ENCODE data around the gene DYNLRB2. TPM values are rescaled to one million over a fixed set of nuclear protein-coding genes. Genes with fewer than 3 reads are reported as not detected.

DYNLRB2 gene
- total RNA-seq, result not detected
- long read RNA-seq, donor 1, partial matches to known transcripts, result 0 of 1 reads
- long read RNA-seq, donor 1, other reads (novel, unspliced or antisense), result 1 of 1 reads
- long read RNA-seq, donor 2, result 0 reads

DNA sequence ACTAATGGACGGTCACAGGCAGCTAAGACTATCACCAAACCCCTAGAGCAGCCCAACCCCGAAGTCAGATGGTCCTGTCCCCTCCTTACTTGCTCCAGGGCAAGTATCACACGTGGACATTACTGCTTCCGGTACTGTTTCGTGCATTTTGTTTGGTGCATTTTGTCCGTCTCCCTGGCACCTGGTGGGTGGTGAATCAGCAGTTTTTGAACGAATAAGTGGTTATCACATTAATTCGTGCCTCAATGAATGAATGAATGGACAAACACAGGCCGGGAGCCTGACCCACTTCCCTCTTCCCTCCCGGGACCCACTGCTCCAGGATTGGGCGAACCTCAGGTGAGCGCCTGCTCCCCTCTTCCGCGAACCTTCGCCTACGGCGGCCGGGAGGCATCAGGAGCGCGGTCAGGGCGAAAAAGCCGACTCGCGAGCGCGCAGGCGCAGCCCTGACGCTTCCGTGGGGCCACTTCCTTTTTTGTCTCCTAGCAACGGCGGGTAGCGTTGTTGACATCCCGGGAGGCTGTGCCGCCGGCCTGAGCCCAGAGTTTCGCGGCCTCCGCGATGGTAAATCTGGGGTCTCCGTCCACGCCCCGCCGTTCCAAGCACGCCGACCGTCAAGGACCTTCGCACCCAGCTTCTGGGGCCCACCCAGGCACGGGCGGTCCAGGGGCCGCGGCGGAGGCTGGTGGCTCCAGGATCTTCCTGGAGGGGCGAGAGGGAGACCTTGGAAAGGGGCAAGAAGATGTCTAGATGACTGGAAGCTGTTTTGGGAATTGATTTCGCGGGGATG is at the start of gene DYNLRB2:
Gene DYNLRB2, plus strand, starts transcription at position 478 of the 790 bp plus-strand sequence. Its CDS starts 84 bp downstream, at position 562.
- peak; percentile 99 for ATAC-seq
- peak; percentile 93 to 97 (median 97) for DNase-seq
- Histone ChIP-seq H3K9me3 (no peaks in the 10 kb centered on the region), H3K4me1 (ENCODE audit: low read depth) (peaks cover 6% of the 10 kb centered on the region), H3K4me3 (peak within 1 kb of the TSS; percentile 7), H3K36me3 (ENCODE audit: low read depth) (no peaks in the 10 kb centered on the region)
- intact Hi-C loops (cut with DNase I, micrococcal nuclease), result no loop called here
- TF ChIP-seq, protein P1, sequence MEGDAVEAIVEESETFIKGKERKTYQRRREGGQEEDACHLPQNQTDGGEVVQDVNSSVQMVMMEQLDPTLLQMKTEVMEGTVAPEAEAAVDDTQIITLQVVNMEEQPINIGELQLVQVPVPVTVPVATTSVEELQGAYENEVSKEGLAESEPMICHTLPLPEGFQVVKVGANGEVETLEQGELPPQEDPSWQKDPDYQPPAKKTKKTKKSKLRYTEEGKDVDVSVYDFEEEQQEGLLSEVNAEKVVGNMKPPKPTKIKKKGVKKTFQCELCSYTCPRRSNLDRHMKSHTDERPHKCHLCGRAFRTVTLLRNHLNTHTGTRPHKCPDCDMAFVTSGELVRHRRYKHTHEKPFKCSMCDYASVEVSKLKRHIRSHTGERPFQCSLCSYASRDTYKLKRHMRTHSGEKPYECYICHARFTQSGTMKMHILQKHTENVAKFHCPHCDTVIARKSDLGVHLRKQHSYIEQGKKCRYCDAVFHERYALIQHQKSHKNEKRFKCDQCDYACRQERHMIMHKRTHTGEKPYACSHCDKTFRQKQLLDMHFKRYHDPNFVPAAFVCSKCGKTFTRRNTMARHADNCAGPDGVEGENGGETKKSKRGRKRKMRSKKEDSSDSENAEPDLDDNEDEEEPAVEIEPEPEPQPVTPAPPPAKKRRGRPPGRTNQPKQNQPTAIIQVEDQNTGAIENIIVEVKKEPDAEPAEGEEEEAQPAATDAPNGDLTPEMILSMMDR (IDR thresholded peaks at IDR 0.05), result no peak

DNA sequence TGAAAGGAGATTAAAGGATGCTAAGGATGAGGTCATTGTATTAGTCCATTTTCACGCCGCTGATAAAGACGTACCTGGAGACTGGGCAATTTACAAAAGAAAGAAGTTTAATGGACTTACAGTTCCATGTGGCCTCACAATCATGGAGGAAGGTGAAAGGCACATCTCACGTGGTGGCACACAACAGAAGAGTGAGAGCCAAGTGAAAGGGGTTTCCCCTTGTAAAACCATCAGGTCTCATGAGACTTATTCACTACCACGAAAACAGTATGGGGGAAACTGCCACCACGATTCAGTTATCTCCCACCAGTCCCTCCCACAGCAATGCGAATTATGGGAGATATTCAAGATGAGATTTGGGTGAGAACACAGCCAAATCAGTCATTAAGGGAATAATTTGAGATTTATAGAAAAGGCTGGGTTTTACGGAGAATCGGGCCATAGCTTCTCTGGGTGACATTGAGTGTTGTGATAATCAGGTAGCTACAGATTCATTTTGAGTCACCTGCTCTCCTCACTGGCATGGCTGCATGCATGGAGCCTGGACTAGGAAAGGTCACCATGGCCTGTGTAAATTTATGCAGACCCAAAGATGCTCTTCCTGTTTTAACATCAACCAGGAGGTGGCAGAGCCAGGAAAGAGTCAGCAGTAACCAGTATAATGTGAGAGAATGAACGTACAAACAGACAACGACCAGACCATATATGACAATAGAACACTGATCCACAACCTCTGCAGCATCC is 40.5 kb upstream of the DYNLRB2 start:
- Histone ChIP-seq H3K4me3 (no peak overlapping the region), H3K36me3 (ENCODE audit: low read depth) (no peaks in the 10 kb centered on the region), H3K9me3 (no peaks in the 10 kb centered on the region), H3K4me1 (ENCODE audit: low read depth) (no peaks in the 10 kb centered on the region)
- ATAC-seq (no peak), DNase-seq (no peak)
- TF ChIP-seq, protein P1 (IDR thresholded peaks at IDR 0.05), result no peak
- intact Hi-C loops (cut with DNase I, micrococcal nuclease), result no loop called here

DNA sequence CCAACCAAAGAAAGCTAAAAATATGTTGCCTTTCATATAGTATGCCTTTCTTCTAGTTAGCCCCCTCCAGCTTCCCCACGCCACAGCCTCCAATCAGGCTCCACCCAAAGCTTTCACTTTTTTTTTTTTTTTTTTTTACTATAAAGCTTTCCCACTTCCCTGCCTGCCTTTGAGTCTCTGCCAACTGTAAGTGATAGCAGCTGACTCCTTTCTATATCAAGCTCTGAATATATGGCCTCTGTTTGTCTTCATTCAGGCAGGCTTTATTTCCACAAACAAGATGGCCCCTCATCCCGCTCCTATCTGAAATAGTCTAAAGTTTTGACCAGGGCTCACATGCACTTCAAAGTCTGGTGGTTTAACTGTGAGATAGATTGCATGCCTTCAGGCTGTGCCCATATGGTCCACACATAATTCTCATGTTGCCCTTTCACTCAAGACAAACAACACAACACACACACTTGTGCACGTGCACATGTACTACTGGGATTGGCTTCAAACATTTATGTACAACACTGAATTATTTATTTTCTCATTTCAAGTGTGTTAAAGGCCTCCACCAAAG is 39.8 kb upstream of the DYNLRB2 start:
- H3K9me3 ChIP-seq, result no peaks in the 10 kb centered on the region

DNA sequence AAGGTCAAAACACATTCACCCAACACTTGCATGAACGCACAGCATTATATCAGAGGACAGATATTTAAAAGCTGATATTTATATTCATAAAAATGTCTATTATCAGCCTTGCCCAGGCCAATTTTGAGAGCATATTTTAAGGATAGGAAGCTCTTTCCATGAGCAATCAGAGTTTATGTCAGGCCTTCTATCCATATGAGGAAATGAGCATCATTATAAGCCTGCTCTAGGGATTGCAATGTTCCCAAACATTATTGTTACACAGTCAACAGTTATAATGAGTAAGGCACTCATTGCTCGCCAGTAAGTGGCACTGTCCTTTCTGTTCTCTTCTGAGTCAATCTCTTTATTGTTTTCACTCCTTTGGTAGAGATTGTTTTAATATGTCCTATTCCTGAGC is 37.7 kb upstream of the DYNLRB2 start:
- ATAC-seq (peak; percentile 18), DNase-seq (no peak)
- TF ChIP-seq, protein P1 (IDR thresholded peaks at IDR 0.05), result no peak
- intact Hi-C loops (cut with DNase I, micrococcal nuclease), result no loop called here
- H3K36me3 ChIP-seq (ENCODE audit: low read depth), result no peaks in the 10 kb centered on the region
- H3K9me3 ChIP-seq, result no peaks in the 10 kb centered on the region
- no peaks in the 10 kb centered on the region for H3K4me1 ChIP-seq (ENCODE audit: low read depth)
- H3K4me3 ChIP-seq, result no peak overlapping the region

More for the DNA sequence above, 39.8 kb upstream of the DYNLRB2 start:
- Histone ChIP-seq H3K36me3 (ENCODE audit: low read depth) (no peaks in the 10 kb centered on the region), H3K4me1 (ENCODE audit: low read depth) (no peaks in the 10 kb centered on the region), H3K4me3 (no peak overlapping the region)
- DNase-seq (no peak), ATAC-seq (no peak)
- intact Hi-C loops (cut with DNase I, micrococcal nuclease), result no loop called here
- TF ChIP-seq, protein P1 (IDR thresholded peaks at IDR 0.05), result no peak

DNA sequence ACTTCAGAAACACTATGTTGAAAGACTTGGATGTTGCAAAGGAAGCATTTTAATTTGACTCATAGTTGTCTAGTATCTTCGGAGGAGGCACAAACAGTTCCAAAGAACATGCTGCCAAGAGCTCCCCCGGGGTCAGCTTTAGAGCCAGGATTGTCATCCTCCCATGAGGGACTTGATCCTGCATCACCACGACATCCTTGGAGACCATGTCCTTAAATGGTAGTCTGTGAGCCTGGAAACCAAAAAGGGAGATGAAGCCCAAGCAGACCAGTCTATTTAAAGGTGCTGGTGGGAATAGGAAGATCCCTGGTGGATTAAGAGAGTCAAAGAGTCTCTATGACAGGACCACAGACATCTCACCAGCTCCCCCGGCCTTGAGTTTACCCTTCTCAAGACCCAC is 33.3 kb upstream of the DYNLRB2 start:
- intact Hi-C loops (cut with DNase I, micrococcal nuclease), result no loop called here
- H3K4me1 ChIP-seq (ENCODE audit: low read depth), result no peaks in the 10 kb centered on the region
- no peaks in the 10 kb centered on the region for H3K36me3 ChIP-seq (ENCODE audit: low read depth)
- H3K4me3 ChIP-seq, result no peak overlapping the region
- DNase-seq (peak in 1 of 3 donors; percentile 22), ATAC-seq (peak; percentile 34)
- H3K9me3 ChIP-seq, result no peaks in the 10 kb centered on the region
- TF ChIP-seq, protein P1 (IDR thresholded peaks at IDR 0.05), result no peak
